NCI-H526 treated with DMSO at 0.1 percent for 48 hours (cell line): Measurements from ENCODE around the gene TRMT1L.

Source experiments
- DNase-seq: peaks from one replicate; lab custom pipeline; 2025; lab: John Stamatoyannopoulos, UW

TRMT1L gene

DNA sequence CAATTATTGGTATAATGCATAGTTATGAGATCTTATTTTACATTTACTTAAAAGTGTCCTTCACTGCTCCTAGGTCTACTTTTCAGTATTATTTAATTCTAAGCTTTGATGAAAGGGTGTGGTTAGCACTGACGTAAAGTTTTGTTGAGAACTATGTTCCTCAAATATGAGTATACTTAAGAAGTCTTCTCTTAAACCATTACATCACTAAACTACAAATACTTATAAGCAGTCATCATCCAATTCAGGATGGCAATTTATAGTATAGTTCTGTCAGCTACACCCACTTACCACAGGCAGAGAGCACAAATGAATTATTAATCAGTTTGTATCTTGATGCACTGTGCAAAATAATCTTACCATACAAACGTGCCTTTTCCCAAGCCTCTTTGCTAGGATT lies 27.0 kb downstream of the TRMT1L start:
- no peak for DNase-seq

- DNase-seq, result no peak
These were observed 44.4 kb downstream of the TRMT1L start for GRCh38 chr1:185112356-185112755.

DNA sequence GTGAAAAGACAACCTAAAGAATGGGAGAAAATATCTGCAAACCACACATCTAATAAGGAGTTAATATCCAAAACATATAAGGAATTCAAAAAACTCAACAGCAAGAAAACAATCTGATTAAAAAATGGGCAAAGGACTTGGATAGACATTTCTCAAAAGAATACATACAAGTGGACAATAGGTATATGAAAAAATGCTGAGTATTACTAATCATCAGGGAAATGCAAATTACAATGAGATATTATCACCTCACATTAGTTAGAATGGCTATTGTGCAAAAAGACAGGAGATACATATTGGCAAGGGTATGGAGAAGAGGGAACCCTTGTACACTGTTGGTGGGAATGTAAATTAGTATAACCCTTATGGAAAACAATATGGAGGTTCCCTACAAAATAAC lies 44.9 kb downstream of the TRMT1L start:
- DNase-seq, result no peak

DNA sequence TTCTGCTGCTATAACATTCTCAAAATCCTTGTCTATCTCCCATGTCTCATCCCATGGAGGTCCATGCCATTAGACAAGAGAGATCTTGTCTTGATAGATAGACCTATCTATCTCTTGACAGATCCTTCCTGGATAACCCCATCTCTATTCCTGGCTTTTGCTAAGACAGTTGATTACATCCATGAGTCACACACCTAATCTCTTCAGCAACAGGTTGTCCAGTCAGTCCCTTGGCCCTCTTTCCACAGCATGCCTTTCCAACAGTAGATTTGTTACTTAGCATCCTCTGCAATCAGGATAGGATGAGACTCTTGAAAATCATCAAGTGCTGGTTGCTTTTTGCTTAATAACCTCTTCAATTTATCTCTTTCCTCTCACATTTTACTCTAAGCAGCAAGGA lies 46.6 kb downstream of the TRMT1L start:
- DNase-seq, result no peak

DNA sequence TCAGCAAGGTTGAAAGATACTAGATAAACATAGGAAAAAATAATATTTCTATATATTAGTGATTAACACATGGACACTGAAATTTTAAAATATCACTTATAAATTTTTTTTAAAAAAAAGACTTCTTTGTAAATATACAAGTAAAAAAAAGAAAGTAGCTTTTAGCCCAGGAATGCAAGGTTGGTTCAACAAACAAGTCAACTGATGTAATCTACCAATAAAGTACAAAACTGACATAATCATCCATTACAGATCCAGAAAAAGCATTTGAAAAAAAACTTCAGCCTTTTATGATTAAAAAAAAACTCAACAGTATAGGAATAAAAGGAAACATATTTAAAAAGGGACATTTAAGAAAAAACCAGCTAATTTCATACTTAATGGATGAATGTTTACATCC lies 48.4 kb downstream of the TRMT1L start:
- DNase-seq, result no peak

GRCh38 chr1:185105121-185105520 lies 51.6 kb downstream of the TRMT1L start:
- no peak for DNase-seq

DNA sequence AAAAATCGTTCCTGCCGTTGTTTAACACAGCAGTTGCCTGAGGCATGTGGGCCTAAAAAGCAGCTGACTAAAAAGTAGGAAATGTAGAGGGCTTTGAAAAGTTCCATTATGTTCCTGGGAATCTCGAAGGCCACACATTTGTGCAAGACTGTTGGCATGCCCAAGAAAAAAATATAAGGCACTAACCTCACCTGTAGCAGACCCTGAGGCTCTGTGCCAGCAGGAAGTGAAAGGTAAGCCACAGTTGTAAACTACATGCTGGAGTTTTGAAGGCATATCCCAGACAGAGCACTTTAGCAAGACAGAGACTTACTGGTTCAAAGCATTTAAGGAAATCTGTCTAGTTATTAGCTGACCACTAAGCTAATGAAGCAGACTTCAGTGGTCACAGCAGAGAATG lies 52.7 kb downstream of the TRMT1L start:
- no peak for DNase-seq

- DNase-seq, result no peak
These were observed 60.2 kb downstream of the TRMT1L start for GRCh38 chr1:185096531-185096930.

GRCh38 chr1:185094761-185095160 lies 62.0 kb downstream of the TRMT1L start:
- DNase-seq, result no peak

DNA sequence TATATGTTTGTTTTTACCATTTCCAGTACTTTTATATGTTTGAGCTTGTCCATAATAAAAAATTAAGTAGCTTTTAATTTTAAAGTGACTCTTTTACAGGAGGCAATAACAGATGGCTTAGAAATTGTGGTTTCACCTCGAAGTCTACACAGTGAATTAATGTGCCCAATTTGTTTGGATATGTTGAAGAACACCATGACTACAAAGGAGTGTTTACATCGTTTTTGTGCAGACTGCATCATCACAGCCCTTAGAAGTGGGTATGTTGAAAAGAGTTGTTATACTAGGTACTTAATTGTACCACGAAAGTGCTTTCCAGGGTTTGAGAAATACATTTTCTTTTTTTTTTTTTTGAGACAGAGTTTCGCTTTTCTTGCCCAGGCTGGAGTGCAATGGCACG lies 65.3 kb downstream of the TRMT1L start:
- DNase-seq, result no peak

- DNase-seq, result no peak
These were observed 69.0 kb downstream of the TRMT1L start for GRCh38 chr1:185087746-185088145.

- no peak for DNase-seq
These were observed 69.7 kb downstream of the TRMT1L start for GRCh38 chr1:185087101-185087500.

GRCh38 chr1:185083818-185084217 lies 72.9 kb downstream of the TRMT1L start:
- DNase-seq, result no peak

DNA sequence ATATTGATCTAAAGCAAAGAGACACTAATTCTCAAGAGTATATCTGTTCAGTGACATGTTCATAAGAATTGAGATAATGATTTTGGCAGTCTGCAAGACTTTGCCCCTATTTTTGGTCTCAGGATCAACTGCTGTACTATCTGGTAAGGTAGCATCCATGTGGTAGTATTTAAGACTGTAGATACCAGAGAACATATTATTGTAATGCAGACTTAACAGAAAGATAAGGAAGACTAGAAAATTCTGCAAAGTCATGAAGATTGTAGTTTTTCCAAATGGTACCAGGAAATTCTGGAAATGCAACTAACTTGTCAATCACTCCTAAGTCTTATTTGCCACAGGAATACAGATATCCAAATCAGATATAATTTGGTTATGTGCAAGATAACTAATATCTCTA lies 76.3 kb downstream of the TRMT1L start:
- DNase-seq, result no peak

- no peak for DNase-seq
These were observed 79.4 kb downstream of the TRMT1L start for GRCh38 chr1:185077374-185077773.

GRCh38 chr1:185075476-185075875 lies 81.3 kb downstream of the TRMT1L start:
- DNase-seq, result no peak

DNA sequence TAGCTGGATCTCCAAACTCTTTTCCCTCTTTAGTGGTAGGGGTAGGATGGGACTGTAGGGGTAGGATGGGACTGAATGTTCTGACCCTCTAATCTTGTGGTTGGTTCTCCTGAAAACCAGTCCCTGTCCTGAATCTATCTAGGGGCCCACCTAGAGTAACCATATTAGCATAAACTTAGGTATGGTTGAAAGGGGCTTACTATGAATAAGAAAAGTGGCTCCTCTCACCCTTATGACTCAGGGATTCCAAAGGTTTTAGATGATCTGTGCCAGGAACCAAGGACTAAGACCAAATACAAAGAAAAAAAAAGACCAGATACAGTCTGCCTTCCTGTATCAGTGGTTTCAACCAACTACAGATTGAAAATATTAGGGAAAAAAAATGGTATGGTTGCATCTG lies 82.4 kb downstream of the TRMT1L start:
- DNase-seq, result no peak

DNA sequence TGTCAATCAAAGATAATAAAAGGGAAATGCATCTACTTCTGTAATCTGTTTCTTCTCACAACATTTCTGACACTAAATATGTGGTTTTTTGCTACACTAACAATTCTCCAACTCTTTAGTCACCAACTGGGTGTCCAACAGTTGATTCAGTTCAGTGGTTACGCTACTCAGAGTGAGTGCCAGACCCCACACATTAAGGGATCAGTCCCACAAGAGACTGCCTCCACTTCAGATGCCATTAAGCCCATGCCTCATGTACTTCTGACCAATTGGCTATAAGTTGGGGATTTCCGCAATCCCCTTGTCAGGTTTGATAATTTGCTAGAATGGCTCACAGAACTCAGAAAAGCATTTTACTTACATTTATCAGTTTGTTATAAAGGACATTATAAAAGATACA lies 83.0 kb downstream of the TRMT1L start:
- DNase-seq, result no peak

DNA sequence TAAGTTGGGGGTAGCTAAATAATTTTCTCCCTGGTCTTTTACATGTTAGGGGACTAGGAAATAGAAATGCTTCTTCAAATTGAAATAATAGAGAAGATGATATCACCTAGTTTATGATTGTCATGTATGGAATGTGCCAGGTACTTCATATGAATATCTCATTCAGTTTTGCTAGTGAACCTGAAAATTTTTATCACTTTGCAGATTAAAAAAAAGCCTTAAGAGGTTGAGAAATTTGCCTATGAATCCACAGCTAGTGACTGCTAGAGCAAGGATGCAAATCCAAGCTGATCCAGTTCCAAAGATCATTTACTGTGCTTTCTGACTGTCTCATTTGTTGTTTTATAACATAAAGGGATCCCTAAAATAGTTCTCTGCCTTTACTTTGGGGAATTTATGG lies 86.7 kb downstream of the TRMT1L start:
- peak; percentile 99 for DNase-seq

DNA sequence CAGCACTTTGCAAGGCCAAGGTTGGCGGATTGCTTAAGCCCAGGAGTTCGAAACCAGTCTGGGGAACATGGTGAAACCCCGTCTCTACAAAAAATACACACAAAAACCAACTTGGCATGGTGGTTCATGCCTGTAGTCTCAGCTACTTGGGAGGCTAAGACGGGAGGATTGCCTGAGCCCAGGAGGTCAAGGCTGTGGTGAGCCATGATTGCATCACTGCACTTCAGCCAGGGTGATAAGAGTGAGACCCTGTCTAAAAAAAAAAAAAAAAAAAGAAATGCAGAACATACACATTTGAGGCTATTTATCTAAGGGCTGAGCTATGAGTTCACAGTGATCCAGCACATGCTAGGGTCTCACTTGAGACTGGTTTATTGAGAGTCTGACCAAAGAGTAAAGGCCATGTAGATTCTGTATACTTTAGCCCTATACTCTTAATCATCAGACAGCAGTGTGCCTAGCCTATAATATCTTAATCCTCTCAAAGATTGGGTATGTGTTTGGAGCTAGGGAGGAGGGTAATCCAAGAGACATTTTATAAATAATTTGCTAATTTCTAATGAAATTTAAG lies 87.5 kb downstream of the TRMT1L start:
- DNase-seq, result no peak

DNA sequence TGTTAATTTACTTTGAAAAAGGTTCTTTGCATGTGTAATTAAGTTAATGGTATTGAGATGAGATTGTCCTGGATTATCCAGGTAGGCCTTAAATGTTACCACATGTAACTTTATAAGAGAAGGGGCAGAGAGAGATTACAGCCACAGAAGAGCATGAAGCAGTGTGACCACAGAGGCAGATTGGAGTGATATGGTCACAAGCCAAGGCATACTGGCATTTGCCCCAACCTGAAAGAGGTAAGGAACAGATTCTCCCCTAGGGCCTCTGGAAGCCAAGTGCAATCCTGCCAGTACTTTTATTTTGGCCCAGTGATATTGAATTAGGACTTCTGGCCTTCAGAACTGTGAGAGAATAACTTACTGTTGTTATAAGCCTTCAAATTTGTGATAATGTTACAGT lies 88.4 kb downstream of the TRMT1L start:
- DNase-seq, result no peak
